GM21576 (cell line): ENCODE results near the gene LRRK1.
A peak's percentile ranks its signal among the peaks of the same experiment; 100 is the strongest.

Experiments
- ATAC-seq: cut with Tn5 transposase; IDR thresholded peaks from one replicate; pipeline ENCODE4 v1.9.1; 2021; ENCODE audit warnings: mild to moderate bottlenecking, moderate library complexity; ENCODE audit not compliant: unreplicated experiment

Gene LRRK1

DNA sequence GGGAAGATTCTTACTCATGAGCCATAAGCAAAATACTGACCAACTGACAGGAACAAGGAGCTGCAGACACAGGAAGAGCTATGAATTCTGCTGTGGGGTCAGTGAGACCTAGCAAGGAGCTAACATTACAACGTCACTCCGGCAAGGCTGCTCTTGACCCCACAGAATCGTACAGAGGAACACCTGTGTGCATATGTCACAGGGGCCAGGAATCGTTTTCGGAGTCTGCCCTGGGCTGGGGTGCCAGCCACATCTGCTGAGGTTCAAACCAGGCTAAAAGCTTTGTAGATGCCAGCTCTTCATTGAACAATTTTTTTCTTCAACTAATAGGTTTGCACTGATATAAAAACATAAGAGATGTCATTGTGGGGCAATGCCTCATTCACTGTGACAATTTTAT lies 82.6 kb downstream of the LRRK1 start:
- no peak for ATAC-seq

DNA sequence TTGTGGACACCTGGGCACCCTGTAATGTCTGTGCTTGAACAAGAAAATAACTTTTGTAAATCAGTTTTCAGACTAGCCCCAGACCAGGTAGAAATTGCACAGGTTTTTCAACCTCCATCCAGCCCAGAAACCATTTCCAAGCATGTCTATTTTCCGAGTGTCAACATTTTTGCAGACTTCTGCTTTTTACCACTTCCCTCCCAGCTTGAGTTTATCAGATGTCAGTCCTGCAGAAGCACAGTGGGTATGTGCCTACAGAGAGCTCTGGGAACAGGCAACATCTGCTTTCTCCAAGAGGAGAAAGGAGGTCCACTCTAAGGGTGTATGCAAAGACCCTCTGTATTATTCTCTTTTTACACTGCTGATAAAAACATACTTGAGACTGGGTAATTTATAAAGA lies 83.9 kb downstream of the LRRK1 start:
- ATAC-seq: no peak

DNA sequence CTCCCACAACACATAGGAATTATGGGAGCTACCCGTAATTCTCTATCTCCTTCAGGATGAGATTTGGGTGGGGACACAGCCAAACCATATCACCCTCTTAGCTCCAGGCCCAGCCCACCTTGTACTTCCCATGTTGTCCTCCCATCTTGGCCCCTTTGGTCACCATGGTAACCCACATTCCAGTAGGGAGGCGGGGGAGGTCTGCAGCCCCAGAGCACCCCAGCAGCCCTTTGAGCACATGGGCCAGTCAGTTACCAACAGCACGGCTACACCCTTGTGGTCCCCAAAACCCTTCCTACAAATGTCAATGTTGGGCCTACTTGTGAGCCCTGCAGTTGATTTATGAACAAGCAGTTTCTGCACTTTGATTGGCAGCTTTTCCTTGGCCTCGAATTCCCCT lies 84.5 kb downstream of the LRRK1 start:
- no peak for ATAC-seq

GRCh38 chr15:101004500-101004899 lies 85.3 kb downstream of the LRRK1 start:
- ATAC-seq: no peak

DNA sequence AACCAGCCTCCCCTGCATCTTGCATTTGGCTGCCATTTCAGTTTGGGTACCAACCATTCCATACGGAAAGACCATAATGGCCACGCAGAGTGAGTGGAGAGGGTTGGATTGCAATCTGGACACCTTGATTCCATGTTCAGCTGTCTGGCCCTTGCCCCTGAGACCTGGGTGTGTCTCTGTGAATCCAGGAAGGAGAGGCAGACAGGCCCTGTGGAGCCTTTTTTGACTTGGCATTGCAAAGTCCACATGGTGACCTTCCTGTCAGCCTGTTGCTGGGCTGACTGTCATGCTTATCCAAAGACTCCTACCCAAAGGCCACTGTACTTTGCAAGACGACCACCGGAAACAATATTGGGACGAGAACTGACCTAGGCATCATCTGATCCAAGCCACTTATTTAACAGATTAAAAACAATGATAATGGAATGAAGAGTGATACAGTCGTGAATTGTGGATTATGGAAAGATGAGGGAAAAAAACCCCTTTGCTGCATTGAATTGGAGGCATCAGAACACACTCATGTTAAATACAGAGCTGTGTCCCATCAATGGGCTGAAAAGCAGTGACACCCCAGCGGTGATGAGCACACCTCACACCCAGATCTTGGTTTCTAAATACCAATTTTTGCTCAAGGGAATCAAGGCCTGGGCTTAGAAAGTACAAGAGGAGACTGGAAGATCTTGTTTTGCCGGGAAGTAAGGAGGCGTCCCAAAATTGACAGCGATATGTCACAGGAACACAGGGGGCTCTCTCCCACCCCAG lies 86.0 kb downstream of the LRRK1 start:
- ATAC-seq: no peak

GRCh38 chr15:101006931-101007691 lies 88.0 kb downstream of the LRRK1 start:
- ATAC-seq: peak; percentile 48

GRCh38 chr15:101008158-101009139 lies 89.3 kb downstream of the LRRK1 start:
- ATAC-seq: peak; percentile 84

- no peak for ATAC-seq
These were observed 90.0 kb downstream of the LRRK1 start for GRCh38 chr15:101009176-101009575.

DNA sequence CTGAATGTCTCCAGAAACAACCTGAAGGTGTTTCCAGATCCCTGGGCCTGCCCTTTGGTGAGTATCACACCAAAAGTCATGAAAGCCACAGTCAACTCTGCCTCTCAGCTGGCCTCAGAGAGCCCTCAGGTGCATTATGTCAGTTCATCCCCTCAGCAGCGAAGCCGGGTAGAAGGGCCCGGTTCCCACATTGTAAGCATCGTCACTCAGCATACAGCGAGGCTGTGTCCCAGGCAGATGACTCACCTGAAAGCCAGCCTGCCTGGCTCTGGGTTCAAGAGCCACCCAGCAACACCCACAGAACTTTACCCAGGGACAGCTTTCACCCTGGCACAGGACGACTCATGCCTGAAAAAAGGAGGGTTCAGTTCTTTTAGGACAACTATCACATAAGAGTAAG lies 91.6 kb downstream of the LRRK1 start:
- no peak for ATAC-seq

- ATAC-seq: no peak
These were observed 93.4 kb downstream of the LRRK1 start for GRCh38 chr15:101012326-101013200.

GRCh38 chr15:101013201-101013550 lies 94.0 kb downstream of the LRRK1 start:
- ATAC-seq: no peak

- no peak for ATAC-seq
These were observed 94.9 kb downstream of the LRRK1 start for GRCh38 chr15:101013769-101014675.

DNA sequence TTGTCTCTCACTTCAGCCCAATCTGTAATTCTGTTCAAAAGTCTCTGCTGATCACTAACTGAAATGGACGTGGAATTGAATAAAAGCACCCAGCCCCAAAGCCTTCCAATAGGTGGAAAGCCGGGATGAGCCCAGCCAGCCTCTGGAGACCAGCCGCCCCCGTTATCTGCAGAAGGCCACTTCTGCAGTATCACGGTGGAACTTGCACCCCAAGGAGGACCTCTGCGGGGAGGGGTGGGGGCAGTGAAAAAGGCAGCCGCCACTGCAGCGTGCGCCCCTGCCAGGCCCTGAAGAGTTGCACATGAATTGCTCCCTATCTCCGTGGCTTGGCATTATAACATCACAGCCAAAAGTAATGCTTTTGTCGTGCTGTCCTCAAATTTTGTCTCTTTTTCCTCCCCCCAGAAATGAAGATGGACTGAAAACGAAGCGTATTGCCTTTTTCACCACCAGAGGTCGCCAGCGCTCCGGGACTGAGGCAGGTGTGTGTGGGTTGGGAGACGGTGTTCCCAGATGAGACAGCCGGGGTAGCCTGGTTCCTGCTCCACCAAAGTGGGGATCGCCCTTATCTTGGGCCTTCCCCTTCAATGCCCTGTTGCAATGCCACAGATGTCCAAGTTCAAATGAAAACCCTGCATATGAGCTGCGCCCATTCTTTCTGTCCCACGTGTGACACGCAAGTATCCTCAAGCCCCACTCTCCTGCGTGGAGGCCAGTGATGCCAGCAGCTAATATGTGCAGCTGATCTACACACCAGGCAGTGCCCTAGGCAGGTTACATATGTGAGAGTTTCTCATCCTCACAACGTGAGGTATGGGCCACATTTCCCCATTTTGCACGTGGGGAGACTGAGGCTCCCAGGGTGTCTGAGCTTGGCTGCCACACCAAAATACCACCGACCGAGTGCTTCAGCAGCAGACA lies 96.0 kb downstream of the LRRK1 start:
- peak; percentile 52 for ATAC-seq

- ATAC-seq: no peak
These were observed 97.4 kb downstream of the LRRK1 start for GRCh38 chr15:101016581-101016980.

- no peak for ATAC-seq
These were observed 98.1 kb downstream of the LRRK1 start for GRCh38 chr15:101017093-101017754.

- ATAC-seq: no peak
These were observed 98.9 kb downstream of the LRRK1 start for GRCh38 chr15:101018016-101018415.

- no peak for ATAC-seq
These were observed 99.3 kb downstream of the LRRK1 start for GRCh38 chr15:101018450-101018849.
